Coronary artery (tissue), 2 donors: ENCODE measurements around the gene PLXNA2.

Experiments
- DNase-seq: peaks from one replicate; pipeline ENCODE4 v3.0.0-alpha.2; 2017; ENCODE audit warnings: low spot score
- H3K27ac ChIP-seq, 2 donors: fragments of 200-600 bp; sonication (generic); one replicate each; pipeline ENCODE4 v1.5.1; 2016 to 2019
- H3K4me3 ChIP-seq: fragments of 200-600 bp; sonication (generic); 2 replicates; pipeline ENCODE4 v1.5.1; 2016; ENCODE audit warnings: mild to moderate bottlenecking, moderate library complexity
- TF ChIP-seq, protein P1 (sequence below): fragments of 200-600 bp; sonication (generic); IDR thresholded peaks from one replicate; pipeline ENCODE4 v1.5.1; 2019; ENCODE audit warnings: antibody characterized with exemption

PLXNA2 gene

DNA sequence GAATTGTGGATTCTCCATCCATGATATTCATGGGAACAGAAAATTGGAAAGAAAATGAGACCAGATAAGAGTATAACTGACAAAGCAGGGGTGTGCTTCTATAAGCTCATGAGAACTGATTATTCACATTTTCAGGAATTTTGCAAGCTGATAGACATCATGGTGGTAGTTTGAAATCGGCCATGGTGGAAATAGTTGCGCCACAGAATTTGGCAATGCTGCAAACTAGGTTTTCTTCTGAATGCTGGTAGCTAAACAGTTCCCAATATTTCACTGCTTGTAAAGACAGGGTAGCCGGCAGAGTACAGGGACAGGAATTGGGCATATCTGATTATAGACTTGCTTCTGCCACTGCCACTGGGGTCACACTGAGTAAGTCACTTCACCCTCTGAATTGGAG, 151.1 kb downstream of the PLXNA2 start:
- H3K27ac ChIP-seq, result no peak overlapping the region
- TF ChIP-seq, protein P1, sequence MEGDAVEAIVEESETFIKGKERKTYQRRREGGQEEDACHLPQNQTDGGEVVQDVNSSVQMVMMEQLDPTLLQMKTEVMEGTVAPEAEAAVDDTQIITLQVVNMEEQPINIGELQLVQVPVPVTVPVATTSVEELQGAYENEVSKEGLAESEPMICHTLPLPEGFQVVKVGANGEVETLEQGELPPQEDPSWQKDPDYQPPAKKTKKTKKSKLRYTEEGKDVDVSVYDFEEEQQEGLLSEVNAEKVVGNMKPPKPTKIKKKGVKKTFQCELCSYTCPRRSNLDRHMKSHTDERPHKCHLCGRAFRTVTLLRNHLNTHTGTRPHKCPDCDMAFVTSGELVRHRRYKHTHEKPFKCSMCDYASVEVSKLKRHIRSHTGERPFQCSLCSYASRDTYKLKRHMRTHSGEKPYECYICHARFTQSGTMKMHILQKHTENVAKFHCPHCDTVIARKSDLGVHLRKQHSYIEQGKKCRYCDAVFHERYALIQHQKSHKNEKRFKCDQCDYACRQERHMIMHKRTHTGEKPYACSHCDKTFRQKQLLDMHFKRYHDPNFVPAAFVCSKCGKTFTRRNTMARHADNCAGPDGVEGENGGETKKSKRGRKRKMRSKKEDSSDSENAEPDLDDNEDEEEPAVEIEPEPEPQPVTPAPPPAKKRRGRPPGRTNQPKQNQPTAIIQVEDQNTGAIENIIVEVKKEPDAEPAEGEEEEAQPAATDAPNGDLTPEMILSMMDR, result no peak

GRCh38 chr1:208090388-208091301, 153.5 kb downstream of the PLXNA2 start:
- H3K4me3 ChIP-seq, result no peak overlapping the region
- TF ChIP-seq, protein P1, result no peak
- DNase-seq, result no peak

More for the DNA sequence above, 151.1 kb downstream of the PLXNA2 start:
- no peak for DNase-seq
- H3K4me3 ChIP-seq, result no peak overlapping the region

DNA sequence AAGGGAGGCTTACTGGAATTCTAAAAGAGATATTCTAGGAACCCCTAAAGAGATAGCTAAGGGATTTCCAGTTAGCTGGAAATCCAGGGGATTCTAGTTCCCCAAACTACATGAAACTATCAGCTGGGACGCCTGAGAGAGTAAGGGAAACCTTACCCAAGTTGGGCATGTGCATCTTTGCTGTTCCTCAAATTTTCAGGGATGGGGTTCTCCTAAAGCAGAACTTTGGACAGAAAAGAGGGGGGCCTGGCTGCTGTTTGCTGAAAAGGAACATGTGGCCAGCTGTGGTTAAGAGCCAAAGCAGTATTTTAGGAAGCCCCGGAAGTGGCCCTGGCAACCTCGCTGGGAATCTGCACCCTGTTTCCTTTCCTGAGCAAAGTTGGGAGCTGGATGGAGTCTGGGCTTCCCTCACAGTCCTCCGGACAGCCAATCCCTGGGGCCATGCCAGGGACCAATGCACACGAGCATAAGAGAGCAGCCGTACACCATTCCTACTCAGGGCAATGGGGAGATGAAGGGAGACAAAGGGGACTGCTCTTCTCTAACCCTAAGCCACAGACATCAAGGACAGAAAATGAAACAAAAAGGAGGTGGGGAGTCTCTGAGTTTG, 154.3 kb downstream of the PLXNA2 start:
- TF ChIP-seq, protein P1, result no peak
- no peak for DNase-seq
- Histone ChIP-seq H3K4me3 (no peak overlapping the region), H3K27ac (peak overlapping the region; percentile 6 to 40)

More at GRCh38 chr1:208090388-208091301, 153.5 kb downstream of the PLXNA2 start:
- peak overlapping the region; percentile 6 to 40 for H3K27ac ChIP-seq

GRCh38 chr1:208089149-208089548, 155.0 kb downstream of the PLXNA2 start:
- Histone ChIP-seq H3K27ac (no peak overlapping the region), H3K4me3 (no peak overlapping the region)
- TF ChIP-seq, protein P1, result no peak
- no peak for DNase-seq

DNA sequence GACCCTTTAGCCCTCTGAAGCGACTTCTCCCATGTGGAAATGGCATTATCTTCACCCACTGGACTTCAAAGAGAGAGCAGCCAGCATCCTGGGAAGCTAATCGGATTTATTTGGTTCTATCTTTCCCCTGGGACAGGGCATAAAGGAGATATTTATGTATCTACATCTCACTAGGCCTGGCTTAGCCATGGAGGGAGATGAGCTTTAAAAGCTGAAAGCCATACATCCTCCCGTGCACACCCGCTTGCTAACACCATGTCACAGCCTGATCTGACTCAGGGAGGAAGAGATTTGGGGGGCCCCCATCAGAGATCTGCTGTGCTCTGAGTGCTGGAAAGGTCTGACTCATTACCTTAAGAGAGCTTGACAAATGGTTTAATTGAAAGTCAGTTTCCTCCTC, 155.9 kb downstream of the PLXNA2 start:
- Histone ChIP-seq H3K27ac (no peak overlapping the region), H3K4me3 (no peak overlapping the region)
- TF ChIP-seq, protein P1, result no peak
- DNase-seq, result no peak

GRCh38 chr1:208085655-208086515, 158.3 kb downstream of the PLXNA2 start:
- H3K27ac ChIP-seq, result peak overlapping the region; percentile 40 to 74
- TF ChIP-seq, protein P1, result no peak
- no peak for DNase-seq
- peak overlapping the region; percentile 0 for H3K4me3 ChIP-seq
